Measurements from ENCODE around the gene CCDC186.

The CCDC186 gene

DNA sequence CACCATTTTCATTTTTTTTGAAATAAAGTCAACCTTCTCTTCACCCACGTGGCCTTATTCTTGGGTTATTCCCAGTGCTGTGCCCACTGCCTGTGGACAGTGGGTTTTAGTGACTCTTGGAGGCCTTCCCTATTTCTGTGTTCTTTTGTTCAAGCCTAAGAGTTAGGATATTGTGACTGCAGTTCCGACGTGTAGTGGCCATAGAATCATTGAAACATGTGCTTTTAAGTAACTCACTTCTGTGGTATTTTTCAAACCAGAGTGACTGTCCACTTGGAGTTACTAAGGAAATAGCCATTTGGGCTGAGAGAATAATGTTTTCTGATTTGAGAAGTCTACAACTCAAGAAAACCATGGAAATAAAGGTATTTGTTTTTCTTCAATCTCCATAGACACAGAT lies 28.8 kb upstream of the CCDC186 start:
- Histone ChIP-seq H3K36me3 (ENCODE audit: insufficient read depth) (no peaks in the 10 kb centered on the region), H3K27me3 (ENCODE audit: insufficient read depth, low read depth) (no peaks in the 10 kb centered on the region), H3K27ac (no peak overlapping the region), H3K79me2 (ENCODE audit: insufficient read depth, low read depth) (no peaks in the 10 kb centered on the region), H3K4me1 (ENCODE audit: low read depth, poor library complexity, severe bottlenecking) (no peaks in the 10 kb centered on the region), H3K4me2 (no peak overlapping the region), H4K20me1 (ENCODE audit: insufficient read depth) (no peaks in the 10 kb centered on the region), H3K9ac (no peak overlapping the region), H2AFZ (ENCODE audit: low read depth) (no peak overlapping the region), H3K4me3 (IDR thresholded peaks at IDR 0.05; ENCODE audit: insufficient read depth, low read depth, low read length) (no peak overlapping the region)
- TF ChIP-seq CTCF (conservative IDR thresholded peaks at IDR 0.05; ENCODE audit: low read depth, low read length), result no peak

DNA sequence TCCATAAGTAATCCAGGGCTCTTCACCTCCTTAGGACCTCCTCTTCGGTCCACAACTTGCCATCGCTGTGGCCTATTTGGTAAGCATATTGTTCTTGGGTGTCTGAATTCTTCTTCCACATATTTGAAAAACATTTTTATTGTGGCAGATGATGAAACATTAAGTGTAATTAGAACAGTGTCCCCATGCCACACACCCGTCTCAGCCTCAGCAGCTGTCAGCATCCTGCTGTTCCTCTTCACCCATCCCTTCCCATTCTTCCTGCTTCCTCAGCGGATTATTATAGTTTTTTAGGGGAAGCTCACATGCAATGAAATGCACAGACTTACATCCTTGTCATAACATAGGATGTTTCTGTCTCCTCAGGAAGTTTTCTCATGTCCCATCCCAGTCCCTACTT lies 25.2 kb upstream of the CCDC186 start:
- Histone ChIP-seq H3K27ac (no peak overlapping the region), H4K20me1 (ENCODE audit: insufficient read depth) (no peaks in the 10 kb centered on the region), H3K4me3 (IDR thresholded peaks at IDR 0.05; ENCODE audit: insufficient read depth, low read depth, low read length) (no peak overlapping the region), H3K9ac (no peak overlapping the region), H3K27me3 (ENCODE audit: insufficient read depth, low read depth) (no peaks in the 10 kb centered on the region), H3K4me2 (no peak overlapping the region), H3K79me2 (ENCODE audit: insufficient read depth, low read depth) (no peaks in the 10 kb centered on the region), H2AFZ (ENCODE audit: low read depth) (no peak overlapping the region), H3K36me3 (ENCODE audit: insufficient read depth) (no peaks in the 10 kb centered on the region), H3K4me1 (ENCODE audit: low read depth, poor library complexity, severe bottlenecking) (peaks cover 28% of the 10 kb centered on the region)
- no peak for TF ChIP-seq CTCF (conservative IDR thresholded peaks at IDR 0.05; ENCODE audit: low read depth, low read length)

DNA sequence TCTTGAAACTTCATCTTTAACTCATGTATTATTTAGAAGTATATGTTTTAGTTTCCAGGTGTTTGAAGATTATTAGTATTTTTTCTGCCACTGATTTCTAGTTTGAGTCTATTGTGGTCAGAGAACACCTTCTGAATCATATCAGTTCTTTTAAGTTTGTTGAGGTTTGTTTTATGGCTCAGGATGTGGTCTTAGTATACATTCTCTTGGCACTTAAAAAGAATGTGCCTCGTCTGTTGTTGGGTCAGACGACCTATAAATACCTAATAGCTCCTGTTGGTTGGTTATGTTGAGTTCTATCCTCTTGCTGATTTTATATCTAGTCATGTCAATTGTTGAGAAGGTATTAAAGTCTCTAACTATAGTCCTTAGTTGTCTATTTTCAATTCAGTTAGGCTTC lies 21.1 kb upstream of the CCDC186 start:
- no peaks in the 10 kb centered on the region for H3K27me3 ChIP-seq (ENCODE audit: insufficient read depth, low read depth)
- H3K79me2 ChIP-seq (ENCODE audit: insufficient read depth, low read depth), result no peaks in the 10 kb centered on the region
- no peak for TF ChIP-seq CTCF (conservative IDR thresholded peaks at IDR 0.05; ENCODE audit: low read depth, low read length)
- H3K4me1 ChIP-seq (ENCODE audit: low read depth, poor library complexity, severe bottlenecking), result peaks cover 33% of the 10 kb centered on the region
- peak overlapping the region; percentile 25 for H3K4me2 ChIP-seq
- no peaks in the 10 kb centered on the region for H4K20me1 ChIP-seq (ENCODE audit: insufficient read depth)
- peak overlapping the region; percentile 19; the same call in 1 of the 2 replicates for H3K27ac ChIP-seq
- H3K4me3 ChIP-seq (IDR thresholded peaks at IDR 0.05; ENCODE audit: insufficient read depth, low read depth, low read length), result no peak overlapping the region
- H3K36me3 ChIP-seq (ENCODE audit: insufficient read depth), result no peaks in the 10 kb centered on the region
- no peak overlapping the region for H3K9ac ChIP-seq
- H2AFZ ChIP-seq (ENCODE audit: low read depth), result no peak overlapping the region

DNA sequence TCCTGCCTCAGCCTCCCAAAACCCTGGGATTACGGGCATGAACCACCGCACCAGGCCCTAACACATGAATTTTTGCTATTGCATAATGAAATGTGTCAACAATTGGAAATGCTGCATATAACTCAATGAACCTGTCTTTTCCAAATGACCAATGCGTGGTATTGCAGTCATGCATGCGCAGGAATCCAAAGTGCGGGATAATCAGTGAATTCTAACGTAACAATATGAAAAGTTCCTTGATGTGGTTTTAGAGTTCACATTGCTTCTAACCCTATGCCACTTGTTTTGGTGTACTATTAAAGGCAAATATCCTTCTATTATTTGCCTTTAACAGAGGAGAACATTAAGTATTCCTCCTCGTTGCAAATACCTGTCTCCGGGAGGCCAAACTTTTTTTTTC lies 15.7 kb upstream of the CCDC186 start:
- H3K27me3 ChIP-seq (ENCODE audit: insufficient read depth, low read depth), result no peaks in the 10 kb centered on the region
- H3K27ac ChIP-seq, result no peak overlapping the region
- no peaks in the 10 kb centered on the region for H3K36me3 ChIP-seq (ENCODE audit: insufficient read depth)
- no peak overlapping the region for H3K4me3 ChIP-seq (IDR thresholded peaks at IDR 0.05; ENCODE audit: insufficient read depth, low read depth, low read length)
- H4K20me1 ChIP-seq (ENCODE audit: insufficient read depth), result no peaks in the 10 kb centered on the region
- no peak overlapping the region for H3K4me2 ChIP-seq
- H3K9ac ChIP-seq, result no peak overlapping the region
- peaks cover 10% of the 10 kb centered on the region for H3K4me1 ChIP-seq (ENCODE audit: low read depth, poor library complexity, severe bottlenecking)
- TF ChIP-seq CTCF (conservative IDR thresholded peaks at IDR 0.05; ENCODE audit: low read depth, low read length), result no peak
- H3K79me2 ChIP-seq (ENCODE audit: insufficient read depth, low read depth), result no peaks in the 10 kb centered on the region
- H2AFZ ChIP-seq (ENCODE audit: low read depth), result no peak overlapping the region
